GM23338 (cell line): ENCODE measurements around the gene EDARADD.

Experiments used
- CTCF ChIP-seq, 2 experiments: fragments of 200-600 bp in 1 of 2; sonication (generic) in 1 of 2; conservative IDR thresholded peaks; 2 replicates each; pipeline versions ENCODE4 v1.5.1 to v1.6.1; 2016 to 2017; ENCODE audit warnings: antibody characterized with exemption in 2 of 2, low read depth in 2 of 2, mild to moderate bottlenecking in 2 of 2, moderate library complexity in 1 of 2
- POLR2AphosphoS5 ChIP-seq: IDR thresholded peaks from 2 replicates; pipeline ENCODE4 v1.6.1; 2016; ENCODE audit warnings: antibody characterized with exemption, low read depth

- no peak for TF ChIP-seq CTCF (conservative IDR thresholded peaks at IDR 0.05; ENCODE audit: low read depth in 2 of 2)
- TF ChIP-seq POLR2AphosphoS5, result no peak
Measured at GRCh38 chr1:236494082-236494481, 100.0 kb downstream of the EDARADD start.
